DOHH2 (cell line): ENCODE measurements around the gene RAB33A.

Source experiments
- CTCF ChIP-seq: fragments of 200-600 bp; sonication (generic); IDR thresholded peaks from one replicate; pipeline ENCODE4 v1.5.1; 2014; ENCODE audit warnings: antibody characterized with exemption, mild to moderate bottlenecking, low read depth, low read length; ENCODE audit not compliant: poor library complexity, severe bottlenecking
- EZH2phosphoT487 ChIP-seq: fragments of 200-600 bp; sonication (generic); IDR thresholded peaks from 2 replicates; pipeline ENCODE4 v1.6.1; 2017; ENCODE audit warnings: borderline replicate concordance, mild to moderate bottlenecking, antibody characterized with exemption, low read length, moderate library complexity, mixed read lengths

DNA sequence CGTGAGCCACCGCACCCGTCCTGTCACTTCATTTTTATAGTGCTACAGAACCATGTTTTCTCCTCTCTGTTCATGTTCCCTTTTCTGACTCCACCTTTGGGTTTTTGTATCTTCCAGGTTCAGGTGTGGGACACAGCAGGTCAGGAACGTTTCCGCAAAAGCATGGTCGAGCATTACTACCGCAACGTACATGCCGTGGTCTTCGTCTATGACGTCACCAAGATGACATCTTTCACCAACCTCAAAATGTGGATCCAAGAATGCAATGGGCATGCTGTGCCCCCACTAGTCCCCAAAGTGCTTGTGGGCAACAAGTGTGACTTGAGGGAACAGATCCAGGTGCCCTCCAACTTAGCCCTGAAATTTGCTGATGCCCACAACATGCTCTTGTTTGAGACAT, 12.4 kb downstream of the RAB33A start:
- no peak for TF ChIP-seq CTCF
- TF ChIP-seq EZH2phosphoT487: no peak
